PC-9 (cell line): ENCODE data around the gene RALB.

ENCODE experiments used
- EZH2 ChIP-seq: fragments of 200-600 bp; sonication (generic); IDR thresholded peaks from 2 replicates; pipeline ENCODE4 v1.8.0; 2017; ENCODE audit warnings: antibody characterized with exemption, low read depth
- TF ChIP-seq, protein P1 (sequence below): fragments of 200-600 bp; sonication (generic); conservative IDR thresholded peaks from 2 replicates; pipeline ENCODE4 v1.6.1; 2017; ENCODE audit warnings: mixed run types, antibody characterized with exemption, mild to moderate bottlenecking, moderate library complexity

GRCh38 chr2:120243211-120243610, 9.4 kb upstream of the RALB start:
- TF ChIP-seq EZH2, result no peak
- TF ChIP-seq, protein P1, sequence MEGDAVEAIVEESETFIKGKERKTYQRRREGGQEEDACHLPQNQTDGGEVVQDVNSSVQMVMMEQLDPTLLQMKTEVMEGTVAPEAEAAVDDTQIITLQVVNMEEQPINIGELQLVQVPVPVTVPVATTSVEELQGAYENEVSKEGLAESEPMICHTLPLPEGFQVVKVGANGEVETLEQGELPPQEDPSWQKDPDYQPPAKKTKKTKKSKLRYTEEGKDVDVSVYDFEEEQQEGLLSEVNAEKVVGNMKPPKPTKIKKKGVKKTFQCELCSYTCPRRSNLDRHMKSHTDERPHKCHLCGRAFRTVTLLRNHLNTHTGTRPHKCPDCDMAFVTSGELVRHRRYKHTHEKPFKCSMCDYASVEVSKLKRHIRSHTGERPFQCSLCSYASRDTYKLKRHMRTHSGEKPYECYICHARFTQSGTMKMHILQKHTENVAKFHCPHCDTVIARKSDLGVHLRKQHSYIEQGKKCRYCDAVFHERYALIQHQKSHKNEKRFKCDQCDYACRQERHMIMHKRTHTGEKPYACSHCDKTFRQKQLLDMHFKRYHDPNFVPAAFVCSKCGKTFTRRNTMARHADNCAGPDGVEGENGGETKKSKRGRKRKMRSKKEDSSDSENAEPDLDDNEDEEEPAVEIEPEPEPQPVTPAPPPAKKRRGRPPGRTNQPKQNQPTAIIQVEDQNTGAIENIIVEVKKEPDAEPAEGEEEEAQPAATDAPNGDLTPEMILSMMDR, result no peak
